Hepatocyte (in vitro differentiated cells): ENCODE results near the gene ZNF683. TPM values are rescaled to one million over a fixed set of nuclear protein-coding genes. Genes with fewer than 3 reads are reported as not detected.
A peak's percentile ranks its signal among the peaks of the same experiment; 100 is the strongest.

Source experiments
- DNase-seq: peaks from one replicate; pipeline ENCODE4 v3.0.0-alpha.2; 2016; ENCODE audit warnings: low spot score
- H2AFZ ChIP-seq: fragments of 200-600 bp; sonication (generic); 2 replicates; pipeline ENCODE4 v1.6.0; 2016; ENCODE audit warnings: antibody characterized with exemption, mild to moderate bottlenecking
- H3K27ac ChIP-seq: fragments of 200-600 bp; sonication (generic); 2 replicates; pipeline ENCODE4 v1.5.1; 2016; ENCODE audit warnings: mild to moderate bottlenecking
- H3K27me3 ChIP-seq: fragments of 200-600 bp; sonication (generic); 2 replicates; pipeline ENCODE4 v1.6.1; 2016
- H3K36me3 ChIP-seq: fragments of 200-600 bp; sonication (generic); replicated peaks from 2 replicates; pipeline ENCODE4 v1.5.1; 2016; ENCODE audit warnings: low read depth; ENCODE audit not compliant: insufficient read depth
- H3K4me1 ChIP-seq: fragments of 200-600 bp; sonication (generic); 2 replicates; pipeline ENCODE4 v1.5.1; 2016; ENCODE audit warnings: mild to moderate bottlenecking, moderate library complexity; ENCODE audit not compliant: insufficient read depth
- H3K4me2 ChIP-seq: fragments of 200-600 bp; sonication (generic); 2 replicates; pipeline ENCODE4 v1.6.0; 2016
- H3K4me3 ChIP-seq: fragments of 200-600 bp; sonication (generic); 2 replicates; pipeline ENCODE4 v1.5.1; 2016; ENCODE audit warnings: mild to moderate bottlenecking
- H3K79me2 ChIP-seq: fragments of 200-600 bp; sonication (generic); 2 replicates; pipeline ENCODE4 v1.6.0; 2017; ENCODE audit warnings: mild to moderate bottlenecking
- H3K9me2 ChIP-seq: fragments of 200-600 bp; sonication (generic); replicated peaks from 2 replicates; pipeline ENCODE4 v1.6.0; 2017; ENCODE audit warnings: mild to moderate bottlenecking; ENCODE audit not compliant: insufficient read depth
- H3K9me3 ChIP-seq: fragments of 200-600 bp; sonication (generic); 2 replicates; pipeline ENCODE4 v1.5.1; 2016; ENCODE audit warnings: low read depth, mild to moderate bottlenecking
- H4K20me1 ChIP-seq: fragments of 200-600 bp; sonication (generic); 2 replicates; pipeline ENCODE4 v1.6.0; 2016; ENCODE audit warnings: mild to moderate bottlenecking; ENCODE audit not compliant: insufficient read depth, poor library complexity, severe bottlenecking
- EZH2 ChIP-seq: fragments of 200-600 bp; sonication (generic); IDR thresholded peaks from 2 replicates; pipeline ENCODE4 v1.6.1; 2016; ENCODE audit warnings: antibody characterized with exemption, mild to moderate bottlenecking, borderline replicate concordance
- EZH2phosphoT487 ChIP-seq: fragments of 200-600 bp; sonication (generic); IDR thresholded peaks from one replicate; pipeline ENCODE4 v1.6.1; 2018; ENCODE audit warnings: antibody characterized with exemption, mild to moderate bottlenecking, low read depth, moderate library complexity; ENCODE audit not compliant: unreplicated experiment, severe bottlenecking
- WGBS: methylation state at CpG from one replicate; pipeline ENCODE4 v1.1.6; 2016; ENCODE audit warnings: low lambda C conversion rate; ENCODE audit errors: missing lambda C conversion rate; 5-methylcytosine and 5-hydroxymethylcytosine counted together
- polyA plus RNA-seq: library from polyadenylated mRNA; unstranded; fragments of >200 nt; fragmentation: Nextera tagmentation; extraction: Ambion mirVana; gene quantifications from 2 replicates; pipeline ENCODE4 v1.2.1, GENCODE V29; 2016
- total RNA-seq: library from RNA; depleted of rRNA; stranded (reverse); fragments of >200 nt; gene quantifications from 2 replicates; pipeline ENCODE4 v1.2.3, GENCODE V29; 2014
- TF ChIP-seq, protein P1 (sequence below): fragments of 200-600 bp; sonication (generic); IDR thresholded peaks from 2 replicates; pipeline ENCODE4 v1.5.1; 2016; ENCODE audit warnings: antibody characterized with exemption, mild to moderate bottlenecking; ENCODE audit not compliant: poor library complexity

The ZNF683 gene
- total and polyA plus RNA-seq, 2 experiments from 2014 or later: not detected

GRCh38 chr1:26401891-26402290 is 29.3 kb upstream of the ZNF683 start:
- no peaks in the 10 kb centered on the region for H3K4me1 ChIP-seq
- H4K20me1 ChIP-seq: no peaks in the 10 kb centered on the region
- no peak overlapping the region for H2AFZ ChIP-seq
- H3K9me3 ChIP-seq: no peaks in the 10 kb centered on the region
- H3K27me3 ChIP-seq: no peaks in the 10 kb centered on the region
- WGBS: 83% methylated on average over 3 of the region's 3 CpGs
- TF ChIP-seq, protein P1, sequence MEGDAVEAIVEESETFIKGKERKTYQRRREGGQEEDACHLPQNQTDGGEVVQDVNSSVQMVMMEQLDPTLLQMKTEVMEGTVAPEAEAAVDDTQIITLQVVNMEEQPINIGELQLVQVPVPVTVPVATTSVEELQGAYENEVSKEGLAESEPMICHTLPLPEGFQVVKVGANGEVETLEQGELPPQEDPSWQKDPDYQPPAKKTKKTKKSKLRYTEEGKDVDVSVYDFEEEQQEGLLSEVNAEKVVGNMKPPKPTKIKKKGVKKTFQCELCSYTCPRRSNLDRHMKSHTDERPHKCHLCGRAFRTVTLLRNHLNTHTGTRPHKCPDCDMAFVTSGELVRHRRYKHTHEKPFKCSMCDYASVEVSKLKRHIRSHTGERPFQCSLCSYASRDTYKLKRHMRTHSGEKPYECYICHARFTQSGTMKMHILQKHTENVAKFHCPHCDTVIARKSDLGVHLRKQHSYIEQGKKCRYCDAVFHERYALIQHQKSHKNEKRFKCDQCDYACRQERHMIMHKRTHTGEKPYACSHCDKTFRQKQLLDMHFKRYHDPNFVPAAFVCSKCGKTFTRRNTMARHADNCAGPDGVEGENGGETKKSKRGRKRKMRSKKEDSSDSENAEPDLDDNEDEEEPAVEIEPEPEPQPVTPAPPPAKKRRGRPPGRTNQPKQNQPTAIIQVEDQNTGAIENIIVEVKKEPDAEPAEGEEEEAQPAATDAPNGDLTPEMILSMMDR: no peak
- TF ChIP-seq EZH2 (no peak), EZH2phosphoT487 (no peak)
- no peak overlapping the region for H3K4me3 ChIP-seq
- no peaks in the 10 kb centered on the region for H3K79me2 ChIP-seq
- no peaks in the 10 kb centered on the region for H3K36me3 ChIP-seq
- no peaks in the 10 kb centered on the region for H3K9me2 ChIP-seq
- no peak overlapping the region for H3K4me2 ChIP-seq
- H3K27ac ChIP-seq: no peak overlapping the region
- no peak for DNase-seq

- Histone ChIP-seq H4K20me1 (no peaks in the 10 kb centered on the region), H3K36me3 (no peaks in the 10 kb centered on the region), H3K9me3 (no peaks in the 10 kb centered on the region), H3K79me2 (no peaks in the 10 kb centered on the region), H3K9me2 (no peaks in the 10 kb centered on the region), H3K4me1 (no peaks in the 10 kb centered on the region), H2AFZ (no peak overlapping the region), H3K27ac (no peak overlapping the region), H3K4me2 (no peak overlapping the region), H3K4me3 (no peak overlapping the region), H3K27me3 (no peaks in the 10 kb centered on the region)
- 93% methylated on average over 3 of the region's 3 CpGs for WGBS
- TF ChIP-seq EZH2phosphoT487: no peak
- TF ChIP-seq, protein P1: no peak
- DNase-seq: no peak
Measured at GRCh38 chr1:26399034-26399433, 26.5 kb upstream of the ZNF683 start.

DNA sequence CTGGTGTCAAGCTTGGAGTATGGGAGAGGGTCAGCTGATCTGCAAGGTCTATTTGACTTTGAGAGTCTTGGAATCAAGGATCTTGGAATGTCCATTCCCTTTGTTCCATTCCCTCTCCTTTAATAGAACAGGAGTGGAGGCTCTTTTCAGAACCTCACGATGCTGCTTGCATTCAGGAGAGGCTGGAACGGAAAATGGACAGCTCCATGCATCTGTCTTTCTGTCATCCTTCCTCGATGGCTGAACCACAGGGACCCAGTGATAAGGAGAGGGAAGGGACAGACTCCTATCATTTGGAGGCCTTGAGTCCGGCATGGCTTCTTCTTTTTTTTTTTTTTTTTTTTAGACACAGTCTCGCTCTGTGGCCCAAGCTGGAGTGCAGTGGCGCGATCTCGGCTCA is 23.2 kb upstream of the ZNF683 start:
- Histone ChIP-seq H3K4me1 (no peaks in the 10 kb centered on the region), H3K27ac (no peak overlapping the region), H3K9me2 (no peaks in the 10 kb centered on the region), H3K4me2 (no peak overlapping the region), H3K36me3 (no peaks in the 10 kb centered on the region), H3K79me2 (no peaks in the 10 kb centered on the region), H3K27me3 (no peaks in the 10 kb centered on the region), H4K20me1 (no peaks in the 10 kb centered on the region), H2AFZ (no peak overlapping the region), H3K4me3 (no peak overlapping the region), H3K9me3 (no peaks in the 10 kb centered on the region)
- 82% methylated on average over 8 of the region's 8 CpGs for WGBS
- no peak for DNase-seq
- TF ChIP-seq, protein P1: no peak
- no peak for TF ChIP-seq EZH2
- no peak for TF ChIP-seq EZH2phosphoT487

GRCh38 chr1:26391450-26391849 is 18.9 kb upstream of the ZNF683 start:
- H3K4me3 ChIP-seq: no peak overlapping the region
- H3K36me3 ChIP-seq: no peaks in the 10 kb centered on the region
- no peaks in the 10 kb centered on the region for H3K9me3 ChIP-seq
- DNase-seq: no peak
- H3K4me1 ChIP-seq: no peaks in the 10 kb centered on the region
- no peak for TF ChIP-seq EZH2phosphoT487
- TF ChIP-seq, protein P1: peak; percentile 30
- no peak overlapping the region for H3K4me2 ChIP-seq
- H3K27ac ChIP-seq: no peak overlapping the region
- no peak overlapping the region for H2AFZ ChIP-seq
- no peaks in the 10 kb centered on the region for H3K27me3 ChIP-seq
- WGBS: 14% methylated on average over 3 of the region's 3 CpGs
- H4K20me1 ChIP-seq: no peaks in the 10 kb centered on the region
- no peaks in the 10 kb centered on the region for H3K9me2 ChIP-seq
- H3K79me2 ChIP-seq: no peaks in the 10 kb centered on the region
